ENCODE measurements around the gene JMJD7. TPM values are rescaled to one million over a fixed set of nuclear protein-coding genes. Genes with fewer than 3 reads are reported as not detected.
"Not testable (repeated sequence)": the region's sequence is repeated elsewhere in the genome, so short reads cannot be mapped to it uniquely, and the experiment has no call there.

Gene JMJD7
- total RNA-seq, 3 donors from 2014 or later = 8.4 to 11.7 (median 8.8) TPM

DNA sequence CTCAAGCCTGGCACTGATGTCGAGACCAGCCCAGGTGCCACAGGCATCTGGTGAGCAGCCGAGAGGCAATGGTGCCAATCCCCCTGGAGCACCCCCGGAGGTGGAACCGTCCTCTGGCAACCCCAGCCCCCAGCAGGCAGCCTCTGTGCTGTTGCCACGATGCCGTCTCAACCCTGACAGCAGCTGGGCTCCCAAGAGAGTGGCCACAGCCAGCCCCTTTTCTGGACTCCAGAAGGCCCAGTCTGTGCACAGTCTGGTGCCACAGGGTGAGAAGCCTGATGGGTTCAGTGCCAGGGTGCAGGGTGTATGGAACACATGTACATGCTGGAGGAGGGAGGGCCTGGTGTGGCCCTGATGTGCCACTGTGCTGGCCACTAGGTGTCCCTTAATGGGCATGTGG is 4.9 kb upstream of the JMJD7 start:
- no peak for ATAC-seq
- Mint-ChIP-seq H3K4me1 (ENCODE audit: low read depth) (peaks cover 5% of the 10 kb centered on the region), H3K36me3 (ENCODE audit: insufficient read depth) (peaks cover 12% of the 10 kb centered on the region)

DNA sequence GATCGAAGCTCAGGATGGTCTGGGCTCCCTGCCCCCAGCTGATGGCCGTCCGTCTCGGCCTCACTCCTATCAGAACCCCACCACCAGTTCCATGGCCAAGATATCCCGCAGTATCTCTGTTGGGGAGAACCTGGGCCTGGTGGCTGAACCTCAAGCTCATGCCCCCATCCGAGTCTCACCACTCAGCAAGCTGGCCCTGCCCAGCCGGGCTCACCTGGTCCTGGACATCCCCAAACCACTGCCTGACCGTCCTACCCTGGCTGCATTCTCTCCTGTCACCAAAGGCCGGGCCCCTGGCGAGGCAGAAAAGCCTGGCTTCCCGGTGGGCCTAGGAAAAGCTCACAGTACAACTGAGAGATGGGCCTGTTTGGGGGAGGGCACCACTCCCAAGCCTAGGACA is 4.4 kb upstream of the JMJD7 start:
- ATAC-seq (no peak), DNase-seq (no peak)
- no peaks in the 10 kb centered on the region for H3K9me3 Mint-ChIP-seq
- peaks cover 6% of the 10 kb centered on the region for H3K4me1 Mint-ChIP-seq (ENCODE audit: low read depth)
- H3K4me3 Mint-ChIP-seq = no peak overlapping the region
- no peaks in the 10 kb centered on the region for H3K27me3 Mint-ChIP-seq (ENCODE audit: low read depth)
- peaks cover 12% of the 10 kb centered on the region for H3K36me3 Mint-ChIP-seq (ENCODE audit: insufficient read depth)

More for the DNA sequence above, 4.9 kb upstream of the JMJD7 start:
- Mint-ChIP-seq H3K9me3 (no peaks in the 10 kb centered on the region), H3K27me3 (ENCODE audit: low read depth) (no peaks in the 10 kb centered on the region), H3K4me3 (no peak overlapping the region)
- DNase-seq = no peak

DNA sequence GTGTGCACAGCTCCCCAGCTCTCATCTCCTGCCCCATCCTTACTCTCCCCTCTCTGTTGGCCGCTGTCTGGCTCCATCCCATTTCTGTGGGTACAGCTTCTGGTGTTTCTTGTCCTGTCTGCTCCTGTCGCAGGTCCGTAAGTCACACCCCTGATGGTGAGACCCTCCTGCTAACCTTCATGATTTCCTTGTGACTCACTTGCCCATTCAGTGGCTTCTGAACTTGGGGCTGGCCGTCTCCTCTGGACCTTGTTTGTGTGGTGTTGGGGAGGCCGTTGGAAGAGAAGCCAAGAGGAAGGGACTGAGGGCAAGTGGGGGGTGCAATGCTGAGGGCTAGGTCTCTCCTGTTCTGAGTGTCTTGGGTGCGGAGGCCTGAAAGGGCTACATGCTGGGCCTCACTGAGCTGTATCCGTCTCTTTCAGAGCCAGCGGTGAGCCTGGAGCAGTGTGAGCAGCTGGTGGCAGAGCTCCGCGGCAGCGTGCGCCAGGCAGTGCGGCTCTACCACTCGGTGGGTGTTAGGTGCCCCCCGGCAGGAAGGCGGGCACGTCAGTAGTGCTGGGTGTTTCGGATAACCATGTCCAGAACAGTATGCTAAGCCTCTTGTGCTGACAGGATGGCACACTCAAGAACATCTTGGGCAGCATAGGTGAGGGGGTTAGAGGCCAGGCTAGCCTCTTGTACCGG is 3.7 kb upstream of the JMJD7 start:
- Mint-ChIP-seq H3K36me3 (ENCODE audit: insufficient read depth) (peaks cover 12% of the 10 kb centered on the region), H3K27me3 (ENCODE audit: low read depth) (no peaks in the 10 kb centered on the region), H3K9me3 (no peaks in the 10 kb centered on the region), H3K4me3 (no peak overlapping the region), H3K4me1 (ENCODE audit: low read depth) (peaks cover 12% of the 10 kb centered on the region)
- ATAC-seq (no peak), DNase-seq (no peak)

DNA sequence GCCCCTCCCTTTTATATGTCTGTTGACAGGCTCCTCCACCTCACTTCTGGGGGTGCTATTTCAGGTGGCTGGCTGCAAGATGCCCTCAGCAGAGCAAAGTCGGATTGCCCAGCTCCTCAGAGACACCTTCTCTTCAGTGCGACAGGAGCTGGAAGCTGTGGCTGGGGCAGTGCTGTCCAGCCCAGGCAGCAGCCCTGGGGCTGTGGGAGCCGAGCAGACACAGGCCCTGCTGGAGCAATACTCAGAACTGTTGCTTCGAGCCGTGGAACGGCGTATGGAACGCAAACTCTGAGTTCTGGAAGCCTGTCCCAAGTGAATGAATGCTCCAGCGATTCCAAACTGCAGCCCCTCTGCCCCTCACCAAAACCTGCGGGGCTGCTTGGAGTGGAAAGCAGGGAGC is 2.7 kb upstream of the JMJD7 start:
- Mint-ChIP-seq H3K27me3 (ENCODE audit: low read depth) (no peaks in the 10 kb centered on the region), H3K9me3 (no peaks in the 10 kb centered on the region), H3K4me1 (ENCODE audit: low read depth) (peaks cover 15% of the 10 kb centered on the region), H3K36me3 (ENCODE audit: insufficient read depth) (peaks cover 8% of the 10 kb centered on the region), H3K4me3 (no peak overlapping the region)
- ATAC-seq (no peak), DNase-seq (no peak)

DNA sequence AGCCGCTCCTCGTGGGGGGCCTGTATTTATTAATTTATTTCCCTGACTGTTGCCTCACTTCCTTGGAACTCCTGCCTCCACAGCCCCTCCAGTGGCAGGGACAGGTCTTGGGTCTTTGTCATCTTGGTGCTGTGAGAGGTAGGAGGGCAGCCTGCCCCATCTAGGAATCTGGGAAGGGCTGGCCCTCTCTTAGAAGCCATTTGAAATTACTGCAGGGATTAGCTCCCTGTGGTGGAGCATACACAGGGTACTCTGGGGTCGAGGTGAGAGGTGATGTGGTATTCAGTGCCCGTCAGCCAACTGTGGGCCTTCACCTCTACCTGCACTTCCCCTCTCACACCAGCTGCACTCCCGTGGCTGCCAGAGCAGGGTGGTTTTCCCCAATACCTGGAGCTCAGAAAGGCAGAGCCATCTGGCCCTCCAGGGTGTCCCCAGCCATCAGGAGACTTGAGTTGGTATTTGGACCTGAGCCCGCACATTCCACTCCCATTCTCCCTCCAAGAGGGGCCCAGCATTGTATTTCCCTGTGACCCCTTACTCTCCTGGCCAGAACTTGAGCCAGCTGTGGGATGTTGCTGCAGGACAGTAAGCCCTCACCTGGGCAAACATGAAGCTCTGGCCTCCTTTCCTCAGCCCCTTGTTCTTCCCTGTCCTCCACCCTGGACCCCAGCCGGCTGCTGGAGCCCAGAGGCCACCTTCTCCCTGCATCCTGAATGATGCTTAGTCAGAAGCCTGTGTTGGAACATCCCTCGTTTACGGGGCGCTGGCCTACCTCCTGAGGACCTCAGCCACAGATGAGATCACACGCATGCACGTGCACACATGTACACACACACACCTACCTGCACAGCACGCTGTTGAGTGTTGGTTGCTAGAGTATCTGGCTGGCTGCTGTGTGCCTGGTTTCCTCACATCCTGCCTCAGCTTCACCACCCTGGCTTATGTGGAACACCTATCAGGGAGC is 2.0 kb upstream of the JMJD7 start:
- Mint-ChIP-seq H3K4me3 (peak overlapping the region; percentile 67), H3K36me3 (ENCODE audit: insufficient read depth) (peaks cover 8% of the 10 kb centered on the region), H3K27me3 (ENCODE audit: low read depth) (no peaks in the 10 kb centered on the region), H3K9me3 (no peaks in the 10 kb centered on the region), H3K4me1 (ENCODE audit: low read depth) (peaks cover 19% of the 10 kb centered on the region)
- no peak for DNase-seq
- ATAC-seq = no peak

DNA sequence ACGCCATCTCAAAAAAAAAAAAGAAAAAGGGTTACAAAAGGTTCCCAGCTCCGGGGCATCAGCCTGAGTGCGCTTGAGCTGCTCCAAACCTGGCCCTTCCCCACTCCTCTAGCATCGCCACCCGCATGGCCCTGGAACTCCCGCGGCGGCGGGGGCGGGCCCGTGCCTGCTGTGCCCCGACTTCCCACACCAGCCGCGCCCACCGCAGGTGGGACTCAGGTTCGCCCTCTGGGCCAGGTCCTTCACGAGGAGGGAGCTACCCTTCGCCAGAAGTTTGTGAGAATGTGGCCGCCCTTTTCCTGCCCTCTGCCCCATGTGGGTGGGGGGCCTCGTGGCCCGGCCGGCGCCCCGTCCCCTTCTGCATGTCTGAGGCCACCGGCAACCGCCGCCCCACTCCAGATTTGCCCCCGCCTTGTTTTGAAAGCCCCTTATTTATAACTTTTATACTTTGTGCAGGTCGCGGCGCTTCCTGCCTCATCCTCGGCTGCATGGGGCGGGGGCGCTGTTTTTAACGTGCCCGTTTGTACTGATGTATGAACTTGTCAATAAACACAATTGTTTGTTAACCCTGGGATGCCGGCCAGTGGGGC is 507 bp upstream of the JMJD7 start:
- H3K9me3 Mint-ChIP-seq = no peaks in the 10 kb centered on the region
- H3K27me3 Mint-ChIP-seq (ENCODE audit: low read depth) = no peaks in the 10 kb centered on the region
- peaks cover 2% of the 10 kb centered on the region for H3K36me3 Mint-ChIP-seq (ENCODE audit: insufficient read depth)
- peak; percentile 13 for DNase-seq
- H3K4me1 Mint-ChIP-seq (ENCODE audit: low read depth) = peaks cover 35% of the 10 kb centered on the region
- H3K4me3 Mint-ChIP-seq = peak overlapping the region; percentile 91
- peak; percentile 6 to 10 for ATAC-seq

DNA sequence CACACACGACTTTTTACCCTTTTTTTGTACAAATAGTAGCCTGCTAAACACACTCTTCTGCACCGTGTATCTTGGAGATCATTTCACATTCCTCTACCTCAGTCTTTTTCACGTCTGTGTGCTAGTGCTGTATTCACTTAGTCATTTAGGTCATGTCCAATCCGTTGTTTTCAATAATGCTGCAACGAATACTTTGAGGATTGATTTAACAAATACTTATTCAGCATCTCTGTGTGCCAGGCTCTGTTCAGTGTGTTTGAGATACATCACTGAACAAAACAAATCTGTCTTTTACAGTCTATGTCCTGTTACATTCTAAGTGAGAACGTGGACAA is 882 bp downstream of the JMJD7 start:
- Mint-ChIP-seq H3K4me3 (peak overlapping the region; percentile 91), H3K9me3 (no peaks in the 10 kb centered on the region), H3K4me1 (ENCODE audit: low read depth) (peaks cover 48% of the 10 kb centered on the region), H3K36me3 (ENCODE audit: insufficient read depth) (peaks cover 5% of the 10 kb centered on the region), H3K27me3 (ENCODE audit: low read depth) (no peaks in the 10 kb centered on the region)
- ATAC-seq (no peak), DNase-seq (no peak)

DNA sequence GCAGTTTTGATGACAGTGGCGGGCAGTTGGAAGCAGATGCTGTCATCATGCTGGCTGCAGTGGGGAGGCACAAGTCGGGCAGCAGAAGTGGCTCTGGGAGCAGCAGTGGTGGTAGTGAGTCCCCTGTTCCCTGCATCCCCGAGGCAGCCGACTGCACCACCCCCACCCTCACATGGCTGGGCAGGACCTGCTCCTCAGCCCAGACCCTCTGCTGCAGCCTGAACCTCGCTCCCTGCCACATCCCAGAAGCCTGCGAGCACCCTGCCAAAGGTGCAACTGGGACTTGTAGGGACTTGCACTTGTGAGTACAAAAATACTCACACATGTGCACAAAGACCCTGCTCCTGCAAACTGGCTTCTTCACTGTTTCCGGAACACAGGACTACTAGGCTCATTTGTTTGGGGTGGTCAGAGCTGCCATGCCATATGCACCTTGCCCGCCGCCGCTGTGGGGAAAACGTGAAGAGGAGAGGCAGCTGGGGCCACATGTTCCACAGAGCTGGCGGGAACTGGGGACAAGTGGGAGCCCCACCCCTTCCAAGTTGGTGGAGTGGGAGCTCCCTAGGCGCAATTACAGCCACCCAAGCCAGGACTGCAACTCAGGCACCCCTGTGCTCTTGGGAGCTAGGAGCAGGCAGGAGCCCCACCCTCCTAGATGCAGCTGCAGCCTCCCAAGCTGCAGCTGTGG is 2.2 kb downstream of the JMJD7 start:
- DNase-seq (no peak), ATAC-seq (no peak)
- Mint-ChIP-seq H3K4me1 (ENCODE audit: low read depth) (peaks cover 50% of the 10 kb centered on the region), H3K36me3 (ENCODE audit: insufficient read depth) (peaks cover 4% of the 10 kb centered on the region), H3K9me3 (no peaks in the 10 kb centered on the region), H3K27me3 (ENCODE audit: low read depth) (no peaks in the 10 kb centered on the region), H3K4me3 (no peak overlapping the region)

DNA sequence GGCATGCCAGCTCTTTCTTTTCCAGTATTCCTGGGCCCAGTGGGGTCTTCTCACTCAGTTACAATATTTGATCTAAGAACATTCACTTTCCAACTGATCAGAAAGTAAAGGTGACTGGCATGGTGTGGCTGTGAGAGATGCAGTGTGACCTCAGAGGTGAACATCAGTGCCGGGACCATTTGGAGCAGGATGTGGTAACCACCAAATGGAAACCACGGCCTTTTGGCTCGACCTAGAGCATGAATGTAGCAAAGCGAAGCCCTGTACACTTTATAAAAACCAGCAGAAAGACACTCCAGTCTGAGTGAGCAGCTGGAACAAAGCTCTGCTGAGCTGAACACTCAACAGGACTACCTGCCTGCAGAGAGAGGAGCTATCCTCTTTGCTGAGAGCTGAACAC is 3.4 kb downstream of the JMJD7 start:
- not testable (repeated sequence) for H3K36me3 Mint-ChIP-seq (ENCODE audit: insufficient read depth); DNase-seq; H3K9me3 Mint-ChIP-seq; H3K27me3 Mint-ChIP-seq (ENCODE audit: low read depth); H3K4me3 Mint-ChIP-seq; ATAC-seq
- H3K4me1 Mint-ChIP-seq (ENCODE audit: low read depth) = peaks cover 50% of the 10 kb centered on the region

DNA sequence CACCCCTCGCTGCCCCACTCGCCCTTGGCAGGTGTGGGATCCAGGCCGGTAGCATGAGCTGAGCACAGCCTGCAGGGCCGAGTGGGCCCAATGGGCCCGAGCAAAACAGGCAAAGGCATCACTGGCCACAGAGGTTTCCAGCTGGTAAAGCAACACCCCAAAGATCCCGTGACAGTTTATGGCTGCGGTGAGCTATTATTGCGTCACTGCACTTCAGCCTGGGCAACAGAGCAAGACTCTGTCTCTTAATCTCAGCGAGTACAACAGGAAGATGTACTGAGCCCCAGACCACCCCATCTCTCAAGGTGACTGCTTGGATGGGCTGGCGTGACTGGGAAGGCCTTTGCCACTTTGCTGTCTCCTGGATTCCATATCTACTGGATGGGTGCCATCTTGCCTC is 4.3 kb downstream of the JMJD7 start:
- DNase-seq (no peak), ATAC-seq (no peak)
- no peaks in the 10 kb centered on the region for H3K27me3 Mint-ChIP-seq (ENCODE audit: low read depth)
- peaks cover 4% of the 10 kb centered on the region for H3K36me3 Mint-ChIP-seq (ENCODE audit: insufficient read depth)
- H3K4me1 Mint-ChIP-seq (ENCODE audit: low read depth) = peaks cover 46% of the 10 kb centered on the region
- H3K4me3 Mint-ChIP-seq = no peak overlapping the region
- H3K9me3 Mint-ChIP-seq = no peaks in the 10 kb centered on the region

DNA sequence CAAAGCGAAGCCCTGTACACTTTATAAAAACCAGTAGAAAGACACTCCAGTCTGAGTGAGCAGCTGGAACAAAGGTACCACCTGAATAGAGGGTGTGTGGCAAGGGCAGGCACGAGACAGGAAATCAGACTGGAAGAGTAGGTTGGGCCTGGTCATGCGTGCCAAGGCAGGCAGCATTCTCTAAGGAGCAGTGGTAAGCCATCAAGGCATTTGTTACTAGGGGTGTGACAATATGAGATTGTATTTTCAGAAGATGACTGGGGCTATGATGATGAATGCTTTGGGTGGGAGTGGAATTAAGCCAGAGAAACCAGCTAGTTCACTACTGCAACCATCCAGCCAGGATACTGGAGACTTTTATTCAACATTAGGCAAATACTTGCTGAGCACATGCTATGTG is 5.0 kb downstream of the JMJD7 start:
- no peaks in the 10 kb centered on the region for H3K27me3 Mint-ChIP-seq (ENCODE audit: low read depth)
- peaks cover 44% of the 10 kb centered on the region for H3K4me1 Mint-ChIP-seq (ENCODE audit: low read depth)
- H3K36me3 Mint-ChIP-seq (ENCODE audit: insufficient read depth) = peaks cover 4% of the 10 kb centered on the region
- peak; percentile 12 to 23 for ATAC-seq
- no peaks in the 10 kb centered on the region for H3K9me3 Mint-ChIP-seq
- H3K4me3 Mint-ChIP-seq = no peak overlapping the region
- no peak for DNase-seq

DNA sequence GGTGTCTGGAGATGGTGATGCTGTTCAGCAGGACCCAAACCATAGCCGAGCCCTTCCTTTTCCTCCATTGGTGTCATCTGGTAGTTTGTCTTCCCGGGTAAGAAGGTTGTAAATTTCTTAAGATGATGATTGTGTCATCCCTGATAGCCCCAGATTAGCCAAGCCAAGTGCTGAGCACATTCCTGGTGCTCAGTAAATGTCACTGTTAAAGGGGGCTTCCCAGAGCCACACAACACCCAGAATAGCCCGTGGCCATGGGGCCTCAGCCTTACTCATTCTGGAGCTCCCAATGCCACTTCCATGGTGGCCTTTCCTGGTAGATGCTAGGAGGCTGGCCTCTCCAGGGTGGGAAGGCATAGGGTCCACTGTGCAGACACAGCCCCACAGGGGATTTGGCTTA is 6.2 kb downstream of the JMJD7 start:
- Mint-ChIP-seq H3K27me3 (ENCODE audit: low read depth) (no peaks in the 10 kb centered on the region), H3K9me3 (no peaks in the 10 kb centered on the region), H3K36me3 (ENCODE audit: insufficient read depth) (peaks cover 4% of the 10 kb centered on the region), H3K4me1 (ENCODE audit: low read depth) (peaks cover 38% of the 10 kb centered on the region), H3K4me3 (no peak overlapping the region)
- DNase-seq (no peak), ATAC-seq (no peak)

DNA sequence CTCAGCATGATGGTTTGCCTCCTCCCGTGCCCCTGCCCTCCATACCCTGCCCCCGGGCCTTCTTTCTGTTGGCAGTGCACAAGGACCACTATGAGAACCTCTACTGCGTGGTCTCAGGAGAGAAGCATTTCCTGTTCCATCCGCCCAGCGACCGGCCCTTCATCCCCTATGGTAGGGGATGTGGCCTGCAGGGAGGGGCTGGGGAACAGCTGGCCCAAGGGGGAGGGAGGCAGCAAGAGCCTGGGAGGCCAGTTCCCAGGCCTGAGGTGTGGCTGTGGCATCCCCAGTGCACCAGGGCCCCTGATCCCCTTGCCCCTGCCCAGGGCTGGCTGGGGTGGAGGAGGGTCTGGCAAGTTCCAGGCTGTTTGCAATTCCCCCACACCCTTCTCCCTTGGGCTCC is 8.2 kb downstream of the JMJD7 start:
- Mint-ChIP-seq H3K4me1 (ENCODE audit: low read depth) (peaks cover 28% of the 10 kb centered on the region), H3K9me3 (no peaks in the 10 kb centered on the region), H3K27me3 (ENCODE audit: low read depth) (no peaks in the 10 kb centered on the region), H3K4me3 (no peak overlapping the region), H3K36me3 (ENCODE audit: insufficient read depth) (peaks cover 4% of the 10 kb centered on the region)
- DNase-seq (no peak), ATAC-seq (no peak)

DNA sequence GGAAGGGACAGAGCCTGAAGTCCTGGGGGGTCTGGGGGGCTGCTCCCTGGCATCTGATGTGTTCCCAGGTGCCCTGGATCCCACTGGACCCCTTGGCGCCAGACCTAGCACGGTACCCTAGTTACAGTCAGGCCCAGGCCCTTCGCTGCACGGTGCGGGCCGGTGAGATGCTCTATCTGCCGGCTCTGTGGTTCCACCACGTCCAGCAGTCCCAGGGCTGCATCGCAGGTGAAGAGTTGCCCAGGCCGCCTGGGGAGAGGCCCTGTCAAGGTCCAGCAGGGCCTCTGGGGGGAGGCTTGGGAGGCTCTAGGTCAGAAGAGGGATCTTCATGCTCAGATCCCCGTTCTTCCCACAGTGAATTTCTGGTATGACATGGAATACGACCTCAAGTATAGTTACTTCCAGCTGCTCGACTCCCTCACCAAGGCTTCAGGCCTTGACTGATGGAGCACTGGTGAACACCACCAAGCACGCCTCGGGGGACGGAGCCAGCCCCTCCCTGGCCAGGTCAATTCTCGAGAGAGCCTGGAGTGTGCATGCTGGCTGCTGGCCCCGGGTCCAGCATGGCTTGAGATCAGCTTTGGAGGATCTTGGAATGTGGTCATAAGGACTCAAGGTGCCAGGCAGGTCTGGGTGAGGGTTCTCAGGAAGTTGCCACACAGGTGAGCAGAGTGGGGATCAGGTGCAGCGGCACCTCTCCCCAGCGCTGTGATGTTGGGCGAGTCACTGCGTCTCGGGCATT is 9.0 kb downstream of the JMJD7 start:
- no peak for DNase-seq
- H3K4me1 Mint-ChIP-seq (ENCODE audit: low read depth) = peaks cover 20% of the 10 kb centered on the region
- ATAC-seq = no peak
- no peak overlapping the region for H3K4me3 Mint-ChIP-seq
- H3K9me3 Mint-ChIP-seq = no peaks in the 10 kb centered on the region
- H3K27me3 Mint-ChIP-seq (ENCODE audit: low read depth) = no peaks in the 10 kb centered on the region
- peaks cover 4% of the 10 kb centered on the region for H3K36me3 Mint-ChIP-seq (ENCODE audit: insufficient read depth)

Measured in activated T-cell treated with anti-CD3 and anti-CD28 coated beads, Interleukin-2, amount 50 U/mL, for 4 hours (primary cell).